SJSA1 (cell line): ENCODE measurements around the gene RRBP1. TPM values are rescaled to one million over a fixed set of nuclear protein-coding genes. Genes with fewer than 3 reads are reported as not detected.

ENCODE experiments used
- DNase-seq, 2 experiments: peaks; one replicate each; pipeline ENCODE4 v3.0.0-alpha.2; 2015 to 2020; ENCODE audit warnings: low spot score in 2 of 2, low read depth in 1 of 2
- H3K27ac ChIP-seq: fragments of 250-450 bp; sonication (Bioruptor Pico); 2 replicates; pipeline ENCODE4 v1.5.1; 2020; ENCODE audit warnings: mild to moderate bottlenecking, moderate library complexity
- H3K27me3 ChIP-seq: fragments of 250-450 bp; sonication (Bioruptor Pico); replicated peaks from 2 replicates; pipeline ENCODE4 v1.5.1; 2020; ENCODE audit warnings: mild to moderate bottlenecking, moderate library complexity
- H3K36me3 ChIP-seq: fragments of 250-450 bp; sonication (Bioruptor Pico); 2 replicates; pipeline ENCODE4 v1.5.1; 2020; ENCODE audit warnings: mild to moderate bottlenecking
- H3K4me1 ChIP-seq: fragments of 250-450 bp; sonication (Bioruptor Pico); replicated peaks from 2 replicates; pipeline ENCODE4 v1.6.1; 2021; ENCODE audit warnings: mild to moderate bottlenecking
- H3K4me3 ChIP-seq: fragments of 250-450 bp; sonication (Bioruptor Pico); 2 replicates; pipeline ENCODE4 v1.5.1; 2020; ENCODE audit warnings: mild to moderate bottlenecking
- H3K9me3 ChIP-seq: fragments of 250-450 bp; sonication (Bioruptor Pico); replicated peaks from 2 replicates; pipeline ENCODE4 v1.5.1; 2020; ENCODE audit warnings: mild to moderate bottlenecking
- total RNA-seq: library from RNA; depleted of rRNA; stranded (reverse); fragments of >200 nt; shearing (Covaris generic); gene quantifications from 2 replicates; pipeline ENCODE4 v1.2.3, GENCODE V29; 2014

RRBP1 gene
- total RNA-seq, 1 experiment from 2014 or later = 272 TPM

GRCh38 chr20:17671565-17671964 lies 10.5 kb downstream of the RRBP1 start:
- H3K4me3 ChIP-seq = no peak overlapping the region
- DNase-seq = no peak
- no peaks in the 10 kb centered on the region for H3K9me3 ChIP-seq
- peaks cover 86% of the 10 kb centered on the region for H3K36me3 ChIP-seq
- H3K27ac ChIP-seq = no peak overlapping the region
- no peaks in the 10 kb centered on the region for H3K27me3 ChIP-seq
- no peaks in the 10 kb centered on the region for H3K4me1 ChIP-seq

DNA sequence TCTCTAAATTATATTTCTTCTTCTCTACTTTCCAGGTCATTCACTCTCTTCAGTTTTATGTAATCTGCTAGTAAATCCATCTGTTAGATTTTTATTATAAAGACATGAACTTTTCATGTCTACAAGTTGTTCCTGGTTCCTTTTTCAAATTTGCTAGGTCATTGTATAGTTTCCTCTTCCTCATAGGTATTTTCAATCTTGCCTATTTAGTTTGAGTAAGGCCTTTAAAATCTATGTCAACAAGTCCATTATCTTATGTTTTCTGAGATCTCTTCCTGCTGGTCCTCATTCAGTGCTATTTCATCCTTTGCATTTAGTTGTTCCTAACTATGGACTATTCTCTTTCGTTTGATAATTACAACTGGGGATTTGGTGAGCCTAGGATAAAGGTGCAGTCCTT lies 11.0 kb downstream of the RRBP1 start:
- DNase-seq = no peak

DNA sequence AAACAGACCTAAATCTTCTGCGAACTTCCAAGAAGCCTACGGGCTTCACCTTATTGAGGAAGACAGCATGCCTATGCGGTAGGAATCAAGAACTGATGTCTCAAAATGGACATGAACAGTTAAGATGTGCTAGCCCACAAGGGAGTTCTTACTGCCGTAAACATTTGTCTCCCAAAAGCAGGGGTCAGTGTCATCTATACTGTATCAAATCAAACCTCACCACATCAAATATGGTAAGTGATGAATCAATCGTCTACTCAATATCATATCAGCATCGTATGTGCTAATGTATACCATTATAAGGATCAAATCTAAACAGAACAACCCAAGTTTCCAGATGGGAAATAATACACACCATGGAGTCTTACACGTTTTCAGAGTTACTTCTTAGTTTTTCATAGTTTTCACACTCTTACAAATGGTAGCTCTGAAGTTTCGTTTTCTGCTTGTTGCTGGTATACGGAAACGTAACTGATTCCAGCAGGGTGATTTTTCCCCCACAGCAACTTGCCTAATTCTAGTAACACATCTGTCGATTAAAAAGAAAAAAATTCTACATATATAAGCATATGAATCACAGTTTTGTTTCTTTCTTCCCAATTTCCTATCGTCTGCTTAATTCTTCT lies 12.6 kb downstream of the RRBP1 start:
- no peak overlapping the region for H3K27ac ChIP-seq
- peaks cover 9% of the 10 kb centered on the region for H3K4me1 ChIP-seq
- H3K27me3 ChIP-seq = no peaks in the 10 kb centered on the region
- peaks cover 74% of the 10 kb centered on the region for H3K36me3 ChIP-seq
- no peak for DNase-seq
- no peaks in the 10 kb centered on the region for H3K9me3 ChIP-seq
- no peak overlapping the region for H3K4me3 ChIP-seq

More for the DNA sequence above, 11.0 kb downstream of the RRBP1 start:
- Histone ChIP-seq H3K4me1 (peaks cover under 1% of the 10 kb centered on the region; the same call in 1 of the 2 replicates), H3K27ac (no peak overlapping the region), H3K9me3 (no peaks in the 10 kb centered on the region), H3K27me3 (no peaks in the 10 kb centered on the region), H3K36me3 (peaks cover 80% of the 10 kb centered on the region), H3K4me3 (no peak overlapping the region)

GRCh38 chr20:17668432-17668831 lies 13.6 kb downstream of the RRBP1 start:
- Histone ChIP-seq H3K4me3 (no peak overlapping the region), H3K9me3 (no peaks in the 10 kb centered on the region), H3K36me3 (peaks cover 72% of the 10 kb centered on the region), H3K27ac (no peak overlapping the region), H3K27me3 (no peaks in the 10 kb centered on the region), H3K4me1 (peaks cover 9% of the 10 kb centered on the region)
- no peak for DNase-seq

- no peak overlapping the region for H3K4me3 ChIP-seq
- DNase-seq = no peak
- no peak overlapping the region for H3K27ac ChIP-seq
- H3K36me3 ChIP-seq = peaks cover 72% of the 10 kb centered on the region
- H3K27me3 ChIP-seq = no peaks in the 10 kb centered on the region
- no peaks in the 10 kb centered on the region for H3K9me3 ChIP-seq
- peaks cover 11% of the 10 kb centered on the region for H3K4me1 ChIP-seq
These were observed 14.6 kb downstream of the RRBP1 start for GRCh38 chr20:17667445-17667844.

GRCh38 chr20:17666481-17666880 lies 15.6 kb downstream of the RRBP1 start:
- Histone ChIP-seq H3K36me3 (peaks cover 68% of the 10 kb centered on the region), H3K27ac (no peak overlapping the region), H3K4me1 (peaks cover 13% of the 10 kb centered on the region), H3K27me3 (no peaks in the 10 kb centered on the region), H3K9me3 (no peaks in the 10 kb centered on the region), H3K4me3 (no peak overlapping the region)
- no peak for DNase-seq

DNA sequence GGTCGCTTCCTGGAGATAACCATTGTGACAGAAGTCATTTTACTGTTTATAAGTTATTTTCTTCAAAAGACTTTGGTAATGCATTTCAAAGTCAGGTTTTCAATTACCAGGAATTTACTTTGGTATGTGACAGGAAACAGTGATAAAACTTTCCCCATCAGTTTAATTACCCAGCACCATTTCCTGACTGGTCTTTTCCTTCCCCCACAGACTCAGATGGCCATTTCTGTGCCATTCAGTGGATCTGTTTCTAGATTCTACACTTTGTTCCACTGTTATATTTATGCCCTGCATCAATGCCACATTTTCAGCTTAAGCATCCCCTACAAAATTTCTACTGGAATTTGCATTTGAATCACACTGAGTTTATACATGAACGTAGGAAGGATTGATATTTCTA lies 16.3 kb downstream of the RRBP1 start:
- H3K9me3 ChIP-seq = no peaks in the 10 kb centered on the region
- H3K4me3 ChIP-seq = no peak overlapping the region
- H3K27me3 ChIP-seq = no peaks in the 10 kb centered on the region
- peaks cover 13% of the 10 kb centered on the region for H3K4me1 ChIP-seq
- no peak overlapping the region for H3K27ac ChIP-seq
- DNase-seq = no peak
- H3K36me3 ChIP-seq = peaks cover 67% of the 10 kb centered on the region

DNA sequence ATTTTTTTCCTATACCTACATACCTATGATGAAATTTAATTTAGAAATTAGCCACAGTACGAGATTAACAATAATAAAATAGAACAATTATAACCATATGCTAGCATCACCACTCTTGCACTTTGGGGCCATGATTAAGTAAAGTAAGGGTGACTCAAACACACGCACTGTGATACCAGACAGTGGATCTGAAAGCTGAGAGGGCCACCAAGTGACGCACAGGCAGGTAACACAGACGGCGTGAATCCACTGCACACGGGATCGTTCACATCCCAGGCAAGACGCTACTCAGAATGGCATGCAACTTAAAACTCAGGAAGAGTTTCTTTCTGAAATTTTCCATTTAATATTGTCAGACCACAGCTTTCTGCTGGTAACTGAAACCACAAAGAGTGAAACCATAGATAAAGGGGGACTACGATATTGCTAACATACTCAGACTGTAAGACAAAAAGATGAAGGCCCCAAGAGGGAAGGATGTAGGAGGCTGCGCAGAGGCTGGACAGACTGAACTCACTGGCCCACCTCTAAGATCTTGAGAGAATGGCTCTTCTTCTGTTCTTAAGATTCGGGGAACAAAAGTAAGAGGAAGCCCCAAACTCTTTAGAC lies 17.9 kb downstream of the RRBP1 start:
- Histone ChIP-seq H3K27me3 (no peaks in the 10 kb centered on the region), H3K36me3 (peaks cover 72% of the 10 kb centered on the region), H3K9me3 (no peaks in the 10 kb centered on the region), H3K4me3 (no peak overlapping the region), H3K4me1 (peaks cover 13% of the 10 kb centered on the region), H3K27ac (no peak overlapping the region)
- DNase-seq = no peak

DNA sequence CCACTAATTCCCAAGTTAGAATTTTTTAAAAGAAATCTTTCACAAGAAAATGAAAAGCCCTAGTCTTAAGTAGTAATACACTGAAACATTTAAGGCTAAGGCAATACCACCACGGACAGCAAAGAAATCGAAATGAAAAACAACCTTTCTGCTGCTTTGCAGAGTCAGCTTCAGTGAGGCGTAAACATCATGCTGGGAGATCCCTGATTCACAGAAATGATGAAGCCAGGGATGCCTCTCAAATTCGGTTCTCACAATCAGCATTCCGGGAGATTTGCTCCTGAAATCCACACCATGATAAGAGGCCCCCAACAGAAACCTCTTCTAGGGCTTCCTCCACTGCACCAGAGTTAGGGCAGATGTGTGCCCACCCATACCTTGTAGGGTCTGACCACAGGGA lies 18.6 kb downstream of the RRBP1 start:
- Histone ChIP-seq H3K9me3 (no peaks in the 10 kb centered on the region), H3K4me1 (peaks cover 13% of the 10 kb centered on the region), H3K27ac (no peak overlapping the region), H3K36me3 (peaks cover 69% of the 10 kb centered on the region), H3K4me3 (no peak overlapping the region), H3K27me3 (no peaks in the 10 kb centered on the region)
- DNase-seq = no peak

DNA sequence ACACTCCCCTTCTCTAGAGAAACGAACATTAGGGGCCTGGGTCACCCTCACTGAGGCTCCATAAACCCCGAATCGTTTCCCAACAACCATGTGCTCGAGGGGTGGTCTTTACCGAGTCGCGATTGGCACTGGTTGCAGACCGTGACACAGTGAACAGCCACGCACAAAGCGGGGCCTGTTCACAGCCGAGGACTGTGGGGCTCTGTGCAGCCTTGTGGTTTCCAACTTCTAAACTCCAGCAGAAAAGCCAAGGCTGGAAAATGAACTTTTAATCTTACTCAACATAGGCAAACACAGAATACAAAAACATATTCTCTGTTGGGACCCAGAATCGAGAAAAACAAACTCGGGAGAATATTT lies 19.0 kb downstream of the RRBP1 start:
- Histone ChIP-seq H3K4me1 (peaks cover 13% of the 10 kb centered on the region), H3K27me3 (no peaks in the 10 kb centered on the region), H3K27ac (no peak overlapping the region), H3K4me3 (no peak overlapping the region), H3K9me3 (no peaks in the 10 kb centered on the region), H3K36me3 (peaks cover 69% of the 10 kb centered on the region)
- DNase-seq = no peak

- H3K4me3 ChIP-seq = no peak overlapping the region
- no peak for DNase-seq
- H3K36me3 ChIP-seq = peaks cover 69% of the 10 kb centered on the region
- peaks cover 13% of the 10 kb centered on the region for H3K4me1 ChIP-seq
- H3K27ac ChIP-seq = no peak overlapping the region
- no peaks in the 10 kb centered on the region for H3K27me3 ChIP-seq
- no peaks in the 10 kb centered on the region for H3K9me3 ChIP-seq
These were observed 19.6 kb downstream of the RRBP1 start for GRCh38 chr20:17662333-17663039.

GRCh38 chr20:17661121-17661744 lies 20.8 kb downstream of the RRBP1 start:
- H3K4me3 ChIP-seq = no peak overlapping the region
- H3K4me1 ChIP-seq = peaks cover 18% of the 10 kb centered on the region
- no peak overlapping the region for H3K27ac ChIP-seq
- peaks cover 76% of the 10 kb centered on the region for H3K36me3 ChIP-seq
- no peaks in the 10 kb centered on the region for H3K9me3 ChIP-seq
- no peak for DNase-seq
- H3K27me3 ChIP-seq = no peaks in the 10 kb centered on the region

DNA sequence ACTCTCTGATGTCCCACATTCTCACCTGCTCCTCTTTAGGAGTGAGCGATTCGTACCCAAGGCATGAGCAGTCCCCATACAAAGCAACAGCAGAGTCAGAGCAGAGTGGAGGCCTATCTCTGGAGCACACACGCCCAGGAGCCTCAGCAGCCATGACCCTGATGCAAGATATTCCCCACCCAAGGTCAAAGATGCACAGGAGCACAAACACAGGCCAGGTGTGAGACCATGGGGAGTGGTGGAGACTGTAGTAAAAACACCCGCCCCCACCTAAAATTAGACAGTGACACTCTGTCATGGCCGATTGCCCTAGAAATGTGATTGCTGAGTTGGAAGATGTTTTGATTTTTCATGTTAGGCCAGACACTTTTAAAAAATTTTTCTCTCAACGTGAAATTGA lies 21.4 kb downstream of the RRBP1 start:
- no peak overlapping the region for H3K27ac ChIP-seq
- peaks cover 19% of the 10 kb centered on the region for H3K4me1 ChIP-seq

GRCh38 chr20:17659801-17660200 lies 22.2 kb downstream of the RRBP1 start:
- Histone ChIP-seq H3K4me1 (peaks cover 13% of the 10 kb centered on the region; the same call in 1 of the 2 replicates), H3K9me3 (no peaks in the 10 kb centered on the region), H3K4me3 (no peak overlapping the region), H3K27me3 (no peaks in the 10 kb centered on the region), H3K27ac (no peak overlapping the region), H3K36me3 (peaks cover 76% of the 10 kb centered on the region)
- no peak for DNase-seq

More for the DNA sequence above, 21.4 kb downstream of the RRBP1 start:
- Histone ChIP-seq H3K9me3 (no peaks in the 10 kb centered on the region), H3K27me3 (no peaks in the 10 kb centered on the region), H3K36me3 (peaks cover 80% of the 10 kb centered on the region), H3K4me3 (no peak overlapping the region)
- DNase-seq = no peak
